Breast epithelium (tissue), 4 donors: ENCODE data around the gene CDCA7L. TPM values are rescaled to one million over a fixed set of nuclear protein-coding genes. Genes with fewer than 3 reads are reported as not detected.

Experiments used
- DNase-seq, 2 donors: peaks; one replicate each; pipeline ENCODE4 v3.0.0-alpha.2; 2019; ENCODE audit warnings: low spot score in 2 of 2
- H3K27ac ChIP-seq, 2 donors: fragments of 200-600 bp; sonication (generic) in 1 of 2; one replicate each; pipeline ENCODE4 v1.5.1; 2016 to 2019; ENCODE audit warnings: mild to moderate bottlenecking in 1 of 2
- H3K27me3 ChIP-seq, 2 donors: fragments of 200-600 bp; sonication (generic) in 1 of 2; one replicate each; pipeline versions ENCODE4 v1.5.1 to v1.6.0; 2017 to 2019; ENCODE audit warnings: control low read depth in 1 of 2, mild to moderate bottlenecking in 1 of 2
- H3K36me3 ChIP-seq: fragments of 200-600 bp; one replicate; pipeline ENCODE4 v1.5.1; 2019
- H3K4me1 ChIP-seq, 2 donors: fragments of 200-600 bp; sonication (generic); one replicate each; pipeline ENCODE4 v1.5.1; 2016 to 2019; ENCODE audit warnings: control low read depth in 1 of 2
- H3K4me3 ChIP-seq, 3 donors: fragments of 200-600 bp; sonication (generic); 1 replicate in 2 of 3; 2 replicates in 1 of 3; pipeline ENCODE4 v1.5.1; 2016 to 2019; ENCODE audit warnings: mild to moderate bottlenecking in 3 of 3, moderate library complexity in 2 of 3
- H3K9me3 ChIP-seq, 2 donors: fragments of 200-600 bp; sonication (generic) in 1 of 2; one replicate each; pipeline ENCODE4 v1.5.1; 2016 to 2019; ENCODE audit warnings: control low read depth in 1 of 2
- POLR2A ChIP-seq: fragments of 450-650 bp; IDR thresholded peaks from one replicate; pipeline ENCODE4 v1.6.1; 2016; ENCODE audit warnings: antibody characterized with exemption, mild to moderate bottlenecking, moderate library complexity
- POLR2AphosphoS5 ChIP-seq, 3 donors: sonication (generic); formaldehyde crosslinking; IDR thresholded peaks; one replicate each; pipeline ENCODE4 v1.6.1; 2017; ENCODE audit warnings: antibody characterized with exemption in 3 of 3
- intact Hi-C: fragments of 100-400 bp; cut with DNase I; formaldehyde crosslinking; loops from one replicate; pipeline ENCODE4 v1.15.1; 2023; ENCODE audit warnings: low total_unique reads
- total RNA-seq, 3 donors: library from RNA; depleted of rRNA; stranded (reverse); fragments of >200 nt; gene quantifications; one replicate each; pipeline ENCODE4 v1.1.0, GENCODE V29; 2016
- TF ChIP-seq, protein P1 (sequence below), 3 donors: fragments of 450-650 bp; IDR thresholded peaks; one replicate each; pipeline ENCODE4 v1.5.1; 2016 to 2017; ENCODE audit warnings: antibody characterized with exemption in 3 of 3, mild to moderate bottlenecking in 3 of 3, moderate library complexity in 3 of 3

The CDCA7L gene
- total RNA-seq, 3 donors from 2014 or later = 11.2 to 42.1 (median 20.3) TPM

DNA sequence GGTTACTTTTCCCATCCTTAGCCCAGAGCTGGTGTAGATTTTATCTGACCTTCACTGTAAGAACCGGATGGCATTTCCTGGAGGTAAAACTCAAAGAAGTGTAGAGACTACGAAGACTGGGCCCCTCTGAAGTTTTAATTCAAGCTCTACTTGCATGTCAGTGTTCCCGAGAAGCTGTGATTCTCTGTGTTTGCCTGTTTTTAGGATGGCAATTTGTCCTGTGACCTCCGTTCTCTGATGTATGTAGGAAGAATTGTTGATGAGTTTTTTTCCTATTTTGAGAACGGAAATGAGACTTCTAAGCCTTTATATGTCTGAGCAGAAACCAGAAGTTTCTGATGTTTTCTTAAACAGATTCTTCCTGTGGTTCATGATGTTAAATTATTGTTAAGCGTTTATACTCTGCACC is 94.1 kb downstream of the CDCA7L start:
- TF ChIP-seq POLR2A (no peak), POLR2AphosphoS5 (IDR thresholded peaks at IDR 0.05) (no peak)
- TF ChIP-seq, protein P1, sequence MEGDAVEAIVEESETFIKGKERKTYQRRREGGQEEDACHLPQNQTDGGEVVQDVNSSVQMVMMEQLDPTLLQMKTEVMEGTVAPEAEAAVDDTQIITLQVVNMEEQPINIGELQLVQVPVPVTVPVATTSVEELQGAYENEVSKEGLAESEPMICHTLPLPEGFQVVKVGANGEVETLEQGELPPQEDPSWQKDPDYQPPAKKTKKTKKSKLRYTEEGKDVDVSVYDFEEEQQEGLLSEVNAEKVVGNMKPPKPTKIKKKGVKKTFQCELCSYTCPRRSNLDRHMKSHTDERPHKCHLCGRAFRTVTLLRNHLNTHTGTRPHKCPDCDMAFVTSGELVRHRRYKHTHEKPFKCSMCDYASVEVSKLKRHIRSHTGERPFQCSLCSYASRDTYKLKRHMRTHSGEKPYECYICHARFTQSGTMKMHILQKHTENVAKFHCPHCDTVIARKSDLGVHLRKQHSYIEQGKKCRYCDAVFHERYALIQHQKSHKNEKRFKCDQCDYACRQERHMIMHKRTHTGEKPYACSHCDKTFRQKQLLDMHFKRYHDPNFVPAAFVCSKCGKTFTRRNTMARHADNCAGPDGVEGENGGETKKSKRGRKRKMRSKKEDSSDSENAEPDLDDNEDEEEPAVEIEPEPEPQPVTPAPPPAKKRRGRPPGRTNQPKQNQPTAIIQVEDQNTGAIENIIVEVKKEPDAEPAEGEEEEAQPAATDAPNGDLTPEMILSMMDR (IDR thresholded peaks at IDR 0.05) = no peak
- intact Hi-C loops = no loop called here
- DNase-seq = no peak
- Histone ChIP-seq H3K4me1 (no peaks in the 10 kb centered on the region), H3K36me3 (no peaks in the 10 kb centered on the region), H3K4me3 (no peak overlapping the region), H3K27ac (no peak overlapping the region), H3K9me3 (no peaks in the 10 kb centered on the region), H3K27me3 (no peaks in the 10 kb centered on the region)
